GM21515 (cell line): ENCODE measurements around the gene CDK14.

ENCODE experiments used
- ATAC-seq: cut with Tn5 transposase; IDR thresholded peaks from one replicate; pipeline ENCODE4 v1.9.1; 2021; ENCODE audit not compliant: unreplicated experiment

CDK14 gene

DNA sequence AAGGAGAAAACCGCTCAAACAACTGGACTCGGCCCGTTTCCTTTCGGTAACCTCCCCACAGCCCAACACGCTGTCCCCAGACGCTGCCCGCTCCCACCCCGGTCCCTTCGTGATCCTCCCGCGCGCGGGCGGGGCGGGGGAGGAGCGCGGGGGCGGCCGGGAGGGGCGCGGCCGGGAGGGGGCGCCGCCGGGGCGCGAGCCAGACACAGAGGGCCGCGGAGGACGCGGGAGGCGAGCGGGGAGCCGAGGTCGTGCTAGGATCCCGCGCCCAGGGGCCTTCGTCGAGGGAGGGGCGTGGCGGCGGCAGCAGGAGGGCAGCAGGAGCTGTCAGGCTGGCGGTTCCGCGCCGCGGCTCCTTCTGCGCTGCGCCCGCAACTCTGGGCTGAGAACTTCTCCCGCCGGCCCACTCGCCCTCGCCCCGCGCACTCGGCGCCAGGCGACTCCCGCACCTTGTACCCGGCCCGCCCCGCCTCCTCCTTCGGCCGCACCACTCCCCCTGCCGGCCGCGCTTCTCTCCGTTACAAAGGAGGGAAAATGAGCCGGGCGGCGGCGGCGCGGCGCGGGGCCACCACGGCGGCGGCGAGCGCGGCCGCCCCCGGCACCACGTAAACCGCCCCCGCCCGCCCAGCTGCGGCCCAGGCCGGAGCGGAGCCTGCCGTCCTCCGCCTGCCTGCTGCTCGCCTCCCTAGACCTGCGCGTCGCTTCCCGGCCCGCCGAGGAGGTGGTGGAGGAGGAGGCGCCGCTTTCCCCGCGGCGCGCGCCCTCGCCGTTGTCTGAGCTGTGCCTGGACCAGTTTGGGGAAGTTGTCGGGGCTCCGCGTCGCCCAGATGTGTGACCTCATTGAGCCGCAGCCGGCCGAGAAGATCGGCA lies at the start of gene CDK14:
TSS of gene CDK14 (plus strand) at position 521 of the 870 bp plus-strand sequence. CDS start at position 828, 307 bp downstream.
- peak; percentile 71 for ATAC-seq

DNA sequence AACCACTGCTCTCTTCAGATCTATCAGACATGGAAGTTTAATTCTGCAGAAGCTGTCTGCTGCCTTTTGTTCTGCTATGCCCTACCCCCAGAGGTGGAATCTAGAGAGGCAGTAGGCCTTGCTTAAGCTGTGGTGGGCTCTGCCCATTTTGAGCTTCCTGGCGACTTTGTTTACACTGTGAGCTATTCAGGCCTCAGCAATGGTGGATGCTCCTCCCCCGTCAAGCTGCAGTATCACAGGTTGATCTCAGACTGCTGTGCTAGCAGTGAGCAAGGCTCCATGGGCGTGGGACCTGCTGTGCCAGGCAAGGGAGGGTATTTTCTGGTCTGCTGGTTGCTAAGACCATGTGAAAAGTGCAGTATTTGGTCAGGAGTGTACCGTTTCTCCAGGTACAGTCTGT lies 45.1 kb upstream of the CDK14 start:
- ATAC-seq: no peak

DNA sequence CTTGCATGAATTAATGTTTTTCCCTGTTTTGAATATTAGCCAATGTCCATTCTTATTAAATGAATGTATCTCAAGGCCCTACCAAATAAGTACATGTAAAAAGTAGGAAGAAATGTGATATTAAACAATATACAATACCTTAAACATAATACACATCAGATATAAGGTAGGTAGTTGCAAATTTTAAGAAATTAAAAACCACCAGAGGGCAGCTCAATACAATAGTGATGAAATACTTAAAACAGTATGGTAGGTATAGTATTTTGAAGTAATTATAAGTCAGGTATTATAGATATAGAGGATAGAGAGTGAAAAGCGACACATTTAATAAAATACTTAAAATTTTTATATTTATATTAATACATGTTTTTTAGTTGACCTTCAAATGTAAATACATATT lies 43.6 kb upstream of the CDK14 start:
- ATAC-seq: no peak

DNA sequence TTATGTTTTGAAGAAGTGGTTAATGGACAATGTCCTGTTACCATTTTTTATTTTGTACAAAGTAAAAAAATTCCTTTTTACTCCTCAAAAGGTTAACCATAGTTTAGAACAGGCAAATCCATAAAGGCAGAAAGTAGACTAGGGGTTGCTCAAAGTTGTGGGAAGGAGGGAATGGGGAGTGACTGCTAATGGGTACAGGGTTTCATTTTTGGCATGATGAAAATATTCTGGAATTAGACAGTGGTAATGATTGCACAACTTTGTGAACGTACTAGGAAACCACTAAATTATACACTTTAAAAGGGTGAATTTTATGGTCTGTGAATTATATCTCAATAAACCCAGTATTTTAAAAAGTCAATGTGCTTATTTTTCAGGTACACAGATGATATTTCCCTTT lies 35.4 kb upstream of the CDK14 start:
- ATAC-seq: no peak

DNA sequence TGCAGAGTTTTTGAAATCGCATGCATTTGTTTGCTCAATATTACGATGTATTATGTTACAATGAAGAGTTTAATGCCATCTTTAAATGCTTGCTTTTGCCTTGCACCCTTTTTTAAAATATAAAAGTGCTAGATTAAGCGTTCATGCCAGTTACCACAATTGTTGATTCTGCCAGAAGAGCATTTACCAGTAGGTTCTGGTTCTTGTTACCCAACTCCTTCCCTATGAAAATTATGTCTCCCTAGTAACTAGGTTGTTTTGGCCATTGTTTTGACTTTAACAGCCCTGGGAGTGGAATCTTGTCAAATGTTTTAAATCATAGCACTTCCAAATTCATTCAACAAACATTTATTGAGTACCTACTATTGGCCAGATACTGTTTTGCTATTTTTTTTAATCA lies 32.8 kb upstream of the CDK14 start:
- no peak for ATAC-seq

DNA sequence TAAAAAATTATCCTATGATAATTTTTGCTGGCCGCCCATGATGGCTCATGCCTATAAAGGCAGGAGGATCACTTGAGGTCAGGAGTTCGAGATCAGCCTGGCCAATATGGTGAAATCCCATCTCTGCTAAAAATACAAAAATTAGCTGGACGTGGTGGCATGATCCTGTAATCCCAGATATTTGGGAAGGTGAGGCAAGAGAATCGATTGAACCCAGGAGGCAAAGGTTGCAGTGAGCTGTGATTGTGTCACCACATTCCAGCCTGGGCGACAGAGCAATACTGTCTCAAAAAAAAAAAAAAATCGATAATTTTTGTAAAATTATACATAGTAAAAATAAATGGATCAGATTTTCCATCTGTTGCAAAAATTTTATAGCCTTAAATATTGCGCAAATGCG lies 31.7 kb upstream of the CDK14 start:
- no peak for ATAC-seq

DNA sequence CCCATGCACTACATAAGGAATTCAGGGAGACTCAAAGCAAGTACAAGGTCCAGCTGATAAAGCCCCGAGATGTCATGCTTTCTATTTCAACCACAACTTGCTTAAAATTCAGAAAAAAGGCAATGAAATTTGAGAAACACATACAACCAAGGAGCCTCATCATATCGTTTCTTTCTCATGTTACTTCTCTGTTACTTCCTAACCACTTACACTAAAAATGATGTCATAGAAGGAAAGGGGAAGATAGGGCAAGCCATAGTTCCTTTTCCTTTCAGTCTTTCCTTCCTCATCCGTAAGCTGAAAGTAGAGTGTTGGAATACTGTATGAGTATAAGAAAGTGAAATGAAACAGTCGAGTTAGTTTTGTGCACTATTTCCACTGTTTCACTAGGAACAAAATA lies 27.9 kb upstream of the CDK14 start:
- no peak for ATAC-seq

DNA sequence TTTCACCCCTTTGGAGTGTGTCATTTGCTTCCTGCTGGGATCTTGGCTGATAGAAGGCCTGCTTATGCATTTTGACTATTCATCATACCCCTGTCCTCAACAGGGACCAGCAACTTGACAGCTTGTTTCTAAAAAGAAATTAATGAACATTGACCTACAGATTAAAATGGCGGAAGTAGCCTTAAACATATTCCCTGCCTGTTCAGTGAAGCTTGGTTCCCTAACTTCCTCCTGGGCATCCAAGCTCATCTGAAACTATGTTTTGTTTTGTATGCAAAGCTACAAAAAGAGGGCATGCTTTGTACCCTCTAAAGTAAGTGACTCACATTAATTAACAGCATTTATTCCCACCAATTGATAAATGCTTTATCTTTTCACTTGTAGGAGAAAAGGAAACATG lies 26.8 kb upstream of the CDK14 start:
- no peak for ATAC-seq

DNA sequence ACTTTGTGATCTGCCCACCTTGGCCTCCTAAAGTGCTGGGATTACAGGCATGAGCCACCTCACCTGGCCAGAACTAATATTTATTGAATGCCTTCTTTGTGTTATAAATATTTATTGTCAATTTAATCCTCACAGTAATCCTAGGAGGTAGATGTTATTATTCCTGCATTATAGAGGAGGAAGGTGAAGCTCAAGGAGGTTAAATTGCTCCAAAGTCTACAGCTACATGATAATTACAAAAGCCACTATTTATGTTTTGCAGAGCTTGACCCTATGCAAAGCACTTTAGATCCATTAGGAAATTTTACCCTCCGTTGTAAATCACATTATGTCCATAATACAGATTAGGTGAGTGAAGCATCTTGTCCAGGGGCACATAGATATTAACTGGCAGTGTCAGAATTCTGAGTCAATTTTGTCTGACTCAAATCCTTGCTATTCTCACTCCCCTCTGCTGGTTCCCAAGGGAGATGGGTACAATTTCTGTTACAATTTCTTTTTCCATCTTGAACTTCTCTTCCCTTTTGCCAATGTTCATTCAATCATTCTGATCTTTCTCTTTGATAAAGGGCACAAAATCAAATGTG lies 25.7 kb upstream of the CDK14 start:
- no peak for ATAC-seq

DNA sequence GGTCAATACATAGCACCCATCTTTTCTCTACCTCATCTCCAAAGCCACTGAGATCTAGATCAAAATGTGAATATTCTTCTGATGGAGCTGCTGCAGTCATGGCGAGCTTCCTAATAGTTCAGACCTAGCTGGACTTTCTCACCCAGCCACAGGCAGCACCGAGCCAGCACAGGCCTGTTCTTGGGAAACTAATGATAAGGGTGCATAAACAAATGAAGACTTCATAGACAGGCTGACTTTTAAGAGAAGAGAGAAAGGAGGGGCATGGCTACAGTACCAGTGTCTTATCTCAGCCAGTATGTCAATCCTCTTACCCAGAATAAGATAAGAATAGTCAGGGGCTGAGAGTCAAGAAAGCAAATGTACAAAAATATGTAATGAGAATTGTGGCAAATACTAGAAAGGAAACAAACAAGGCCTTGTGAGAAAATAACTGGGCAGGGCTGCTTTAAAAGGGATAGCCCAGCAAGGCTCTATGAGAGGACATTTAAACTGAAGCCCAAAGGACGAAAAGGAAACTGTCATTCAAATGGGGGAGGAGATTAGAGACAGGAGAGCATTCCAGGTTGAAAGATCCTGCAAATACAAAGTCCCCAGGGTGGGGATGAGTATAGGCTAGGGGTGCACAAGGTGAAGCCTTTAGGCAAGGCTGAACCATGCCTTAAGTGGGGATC lies 21.8 kb upstream of the CDK14 start:
- no peak for ATAC-seq

DNA sequence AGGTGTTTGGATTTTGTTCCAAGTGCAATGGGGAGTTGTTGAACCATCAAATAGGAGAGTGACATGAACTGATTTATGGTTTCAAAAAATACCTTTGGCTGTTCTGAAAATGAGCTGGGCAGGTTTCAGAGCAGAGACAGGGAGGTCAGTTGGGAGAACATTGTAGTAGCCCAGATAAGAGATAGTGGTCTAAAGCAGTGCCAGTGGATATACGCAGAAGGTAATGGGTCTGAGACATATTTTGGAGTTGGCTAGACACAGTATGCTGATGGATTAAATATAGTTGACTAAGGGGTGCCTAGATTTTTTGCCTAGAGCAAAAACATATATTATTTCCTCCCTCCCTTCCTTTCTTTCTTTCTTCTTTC lies 21.3 kb upstream of the CDK14 start:
- no peak for ATAC-seq

DNA sequence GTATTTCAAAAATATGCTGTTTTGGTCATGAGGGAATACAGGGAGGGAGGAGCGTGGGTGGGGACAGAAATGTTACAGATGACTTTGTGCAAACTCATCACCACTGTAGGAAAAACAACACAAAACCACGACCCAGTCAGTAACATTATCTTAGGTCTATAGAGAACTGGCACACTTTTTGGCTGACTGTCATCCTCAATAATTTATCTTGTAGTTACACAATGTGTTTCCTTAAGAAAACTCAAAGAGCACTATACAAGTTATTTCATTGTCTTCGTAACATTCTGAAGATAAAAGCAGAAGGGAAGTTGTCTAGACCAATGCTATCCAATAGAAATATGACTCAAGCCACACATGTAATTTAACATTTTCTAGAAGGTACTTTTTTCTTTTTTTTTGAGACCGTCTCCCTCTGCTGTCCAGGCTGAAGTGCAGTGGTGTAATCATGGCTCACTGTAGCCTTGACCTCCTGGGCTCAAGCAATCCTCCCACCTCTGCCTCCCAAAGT lies 16.9 kb upstream of the CDK14 start:
- ATAC-seq: no peak

DNA sequence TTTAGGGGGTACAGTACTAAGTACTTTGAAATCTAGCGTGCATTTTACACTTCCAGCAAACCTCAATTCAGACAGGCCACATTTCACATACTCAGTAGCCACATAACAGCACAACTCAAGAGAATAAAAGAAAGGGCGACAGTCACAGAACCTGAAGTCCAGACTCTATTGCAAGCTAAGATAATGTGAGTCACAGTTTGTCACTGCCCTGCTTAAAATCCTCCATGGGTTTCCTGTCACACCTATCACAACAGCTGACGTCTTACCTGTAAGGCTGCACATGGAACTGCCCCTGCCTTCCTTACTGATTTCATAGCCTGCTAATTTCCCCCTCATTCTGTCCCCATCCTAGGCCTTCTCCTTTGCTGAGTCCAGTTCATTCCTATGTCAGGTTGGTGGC lies 16.1 kb upstream of the CDK14 start:
- ATAC-seq: no peak

DNA sequence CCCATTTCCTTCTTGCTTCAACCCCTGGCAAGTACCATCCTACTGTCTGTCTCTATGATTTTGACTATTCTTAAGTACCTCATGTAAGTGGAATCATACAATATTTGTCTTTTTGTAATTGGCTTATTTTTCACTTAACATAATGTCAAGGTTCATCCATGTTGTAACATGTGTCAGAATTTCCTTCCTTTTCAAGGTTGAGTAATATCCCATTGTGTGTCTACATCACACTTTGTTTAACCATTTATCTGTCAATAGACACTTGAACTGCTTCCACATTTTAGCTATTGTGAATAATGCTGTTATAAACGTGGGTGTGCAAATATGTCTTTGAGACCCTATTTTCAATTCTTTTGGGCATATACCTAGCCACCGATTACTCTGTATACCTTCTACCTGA lies 14.0 kb upstream of the CDK14 start:
- no peak for ATAC-seq

DNA sequence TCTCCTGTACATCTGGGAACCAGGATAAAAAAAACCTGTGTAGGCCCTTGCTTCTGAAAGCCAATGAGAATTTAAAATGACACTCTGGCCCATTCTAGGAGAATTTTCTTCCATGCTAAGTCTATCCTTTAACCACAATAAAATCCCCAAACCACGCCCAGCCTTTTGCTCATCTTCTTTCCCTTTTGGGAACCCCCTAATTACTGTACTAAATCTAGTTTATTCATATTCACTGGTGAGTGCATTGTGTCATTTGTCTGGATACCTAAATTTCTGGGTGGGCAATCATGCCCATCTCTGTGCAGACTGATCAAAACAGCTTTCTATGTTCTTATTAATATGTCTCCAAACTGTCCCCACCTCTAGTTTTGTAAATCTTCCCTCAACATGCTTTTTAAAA lies 11.7 kb upstream of the CDK14 start:
- no peak for ATAC-seq

DNA sequence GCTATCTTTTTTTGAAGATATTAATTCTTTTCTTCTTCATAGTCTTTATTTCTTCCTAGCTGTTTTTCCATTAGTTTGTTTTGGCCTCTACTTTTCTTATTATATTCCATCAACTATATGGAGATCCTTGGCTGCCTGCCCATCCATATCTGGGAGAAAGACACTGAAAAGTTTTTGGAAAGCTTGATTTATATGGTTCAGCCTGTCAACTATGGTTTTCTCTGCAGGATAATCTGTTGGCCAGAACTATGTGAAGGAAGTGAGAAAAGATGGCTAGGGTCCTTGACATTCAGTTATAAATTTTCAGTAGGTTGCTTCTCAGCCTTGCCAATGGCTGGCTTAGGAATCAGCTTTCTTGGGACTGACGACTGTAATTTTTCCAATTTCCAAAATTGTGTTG lies 10.0 kb upstream of the CDK14 start:
- no peak for ATAC-seq

DNA sequence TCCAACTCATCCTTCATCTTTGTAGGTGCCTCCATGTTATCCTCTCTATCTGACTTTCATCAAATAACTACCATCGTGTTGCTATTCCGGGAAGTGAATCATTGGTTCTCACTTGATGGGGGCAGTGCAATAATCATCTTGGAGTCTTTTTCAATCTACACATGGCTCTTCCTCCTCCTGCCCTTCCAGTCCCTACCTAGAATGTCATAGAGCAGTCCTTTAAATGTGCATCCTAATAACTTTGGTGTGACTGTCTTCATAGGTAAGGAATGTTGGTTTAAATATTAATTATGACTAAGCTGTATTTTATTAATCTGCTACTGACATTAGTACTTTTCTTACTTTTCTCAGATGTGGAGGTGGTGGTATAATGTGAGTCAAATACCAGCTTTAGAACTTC lies 8.4 kb upstream of the CDK14 start:
- no peak for ATAC-seq

DNA sequence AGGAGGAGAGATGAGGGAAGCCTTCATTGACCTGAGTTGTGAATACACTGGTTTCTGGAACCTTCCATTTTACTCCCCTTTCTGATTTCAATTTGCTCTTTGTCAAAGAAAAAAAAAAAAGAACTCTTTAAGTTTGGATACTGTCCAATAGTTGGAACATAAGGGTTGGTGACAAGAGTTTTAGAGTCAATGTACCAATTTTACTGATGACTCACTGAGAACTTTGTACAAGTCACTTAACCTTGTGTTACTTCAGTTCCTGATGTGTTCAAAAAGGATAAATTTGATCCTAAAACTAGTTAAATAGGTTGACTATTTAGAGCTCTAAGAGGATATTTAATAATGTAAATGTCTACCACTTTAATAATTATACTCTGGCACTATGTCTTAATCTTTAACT lies 4.1 kb upstream of the CDK14 start:
- no peak for ATAC-seq

DNA sequence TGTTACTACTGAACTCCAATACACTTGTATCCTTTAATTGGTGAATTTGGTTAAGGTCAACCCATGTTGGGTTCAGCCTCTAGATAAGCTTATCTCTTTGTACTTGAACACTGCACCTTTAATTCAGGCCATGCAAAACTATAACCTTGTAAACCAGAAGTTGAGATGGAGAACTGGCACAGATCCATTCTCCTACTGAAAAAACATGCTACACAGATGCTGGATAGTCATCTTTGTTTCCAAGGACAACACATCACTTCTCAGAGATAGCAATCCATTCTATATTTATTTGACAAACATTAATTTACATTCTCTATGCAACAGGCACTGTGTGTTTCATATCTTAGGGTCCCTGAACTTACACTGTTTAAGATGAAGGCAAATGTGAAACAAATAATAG lies 2.9 kb upstream of the CDK14 start:
- ATAC-seq: no peak

DNA sequence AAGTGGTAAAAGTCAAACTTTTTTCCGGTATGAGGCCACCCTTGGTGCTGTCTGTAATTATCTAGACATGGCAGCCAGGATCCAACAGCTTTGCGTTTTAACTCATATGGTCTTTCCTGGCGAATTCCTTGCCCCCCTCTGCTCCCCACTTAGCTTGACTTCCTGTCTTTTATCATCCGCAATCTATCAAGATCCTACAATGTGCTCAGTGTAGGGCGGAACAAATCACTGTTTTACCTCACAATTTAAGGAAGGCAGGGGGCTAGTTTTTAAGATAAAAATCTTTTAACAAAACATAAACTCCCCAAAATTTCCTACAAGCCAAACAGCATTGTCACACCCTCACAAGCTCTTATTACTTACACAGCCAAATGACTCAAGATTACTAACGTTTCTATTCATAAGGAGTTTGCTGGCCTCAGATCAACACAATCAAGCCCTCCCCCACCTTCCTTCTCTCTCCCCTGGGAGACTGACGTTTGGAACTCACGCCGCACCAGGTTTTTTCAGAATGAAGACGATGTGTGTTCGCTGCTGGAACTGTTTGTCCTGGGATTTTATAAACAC lies 1.3 kb upstream of the CDK14 start:
- no peak for ATAC-seq

DNA sequence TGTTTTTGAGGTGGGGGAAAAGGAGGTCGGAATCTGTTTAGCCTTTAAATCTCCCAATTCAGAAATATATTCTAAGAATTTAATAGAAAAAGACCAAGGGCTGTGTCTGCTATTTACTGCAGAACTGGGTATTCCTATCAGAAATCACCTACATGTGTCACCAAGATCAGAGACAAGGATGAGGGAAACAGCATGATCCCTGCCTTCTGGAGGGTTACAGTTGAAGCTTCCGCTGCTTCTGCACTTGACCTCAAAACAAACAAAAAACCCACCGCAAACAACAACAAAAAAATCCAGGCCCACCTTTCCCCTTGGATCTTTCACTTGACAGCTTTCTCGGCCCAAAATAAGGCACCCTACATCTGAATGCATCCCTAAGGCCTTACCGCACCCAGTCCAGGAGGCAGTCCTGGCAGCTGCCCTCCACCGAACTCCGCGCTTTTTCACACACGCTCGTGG lies 750 bp upstream of the CDK14 start:
- ATAC-seq: no peak
